ENCODE measurements around the gene SNRNP27. TPM values are rescaled to one million over a fixed set of nuclear protein-coding genes. Genes with fewer than 3 reads are reported as not detected.

The SNRNP27 gene
- total and polyA plus RNA-seq, 9 of the 15 experiments (the other 6 are each of a cell fraction or from before 2014, with no cell fraction given): 29.2 to 102 (median 65.7) TPM

- 0 out of 2 replicates have a peak overlapping the region, but pooled peaks have one; percentile 13 for H2AFZ ChIP-seq (ENCODE audit: low read depth, low read length)
- TF ChIP-seq BRF1 (IDR thresholded peaks at IDR 0.05; ENCODE audit: borderline replicate concordance, extremely low read depth, insufficient read length): no peak
- TF ChIP-seq SMARCA5 (IDR thresholded peaks at IDR 0.05): peak; percentile 72; the same call in 1 of the 2 replicates
- TF ChIP-seq MAZ (CRISPR knock-in tag; conservative IDR thresholded peaks at IDR 0.05 in 1 of 2, IDR thresholded peaks at IDR 0.05 in 1 of 2): no peak
- no peak for TF ChIP-seq USF2 (CRISPR knock-in tag; IDR thresholded peaks at IDR 0.05)
- peak; percentile 79 for TF ChIP-seq CEBPB (tag; IDR thresholded peaks at IDR 0.05)
- TF ChIP-seq ZNF316 (IDR thresholded peaks at IDR 0.05): peak; percentile 62
- no peak for TF ChIP-seq THRA (IDR thresholded peaks at IDR 0.05)
- peak; percentile 52 for TF ChIP-seq C11orf30 (IDR thresholded peaks at IDR 0.05; ENCODE audit: low read depth)
- TF ChIP-seq NFE2 (IDR thresholded peaks at IDR 0.05; ENCODE audit: low read depth): peak; percentile 56
- TF ChIP-seq ZBTB5 (IDR thresholded peaks at IDR 0.05): no peak
- peak; percentile 23; the same call in 1 of the 2 replicates for TF ChIP-seq SOX6 (IDR thresholded peaks at IDR 0.05)
- TF ChIP-seq CEBPG (CRISPR knock-in tag; IDR thresholded peaks at IDR 0.05): no peak
- TF ChIP-seq CEBPG (tag; conservative IDR thresholded peaks at IDR 0.05 in 1 of 2, IDR thresholded peaks at IDR 0.05 in 1 of 2): peak; percentile 66 to 74
- TF ChIP-seq TAF15 (IDR thresholded peaks at IDR 0.05; ENCODE audit: low read depth, low read length): no peak
- no peak for TF ChIP-seq ZNF431 (CRISPR knock-in tag; IDR thresholded peaks at IDR 0.05)
- no peak for TF ChIP-seq RFX7 (CRISPR knock-in tag; IDR thresholded peaks at IDR 0.05)
- TF ChIP-seq BCOR (IDR thresholded peaks at IDR 0.05): peak; percentile 41
- TF ChIP-seq ZNF384 (IDR thresholded peaks at IDR 0.05; ENCODE audit: low read depth, low read length): peak; percentile 37; the same call in 1 of the 2 replicates
- TF ChIP-seq OTX1 (CRISPR knock-in tag; IDR thresholded peaks at IDR 0.05): no peak
These were observed 47.3 kb upstream of the SNRNP27 start for GRCh38 chr2:69846182-69847067.

More at GRCh38 chr2:69846182-69847067, 47.3 kb upstream of the SNRNP27 start:
- FAIRE-seq (peak; percentile 73), DNase-seq (ENCODE audit: extremely low read depth in 1 of 4, low spot score in 3 of 4) (no peak), ATAC-seq (peak; percentile 39)
- no peaks in the 10 kb centered on the region for H3K79me2 ChIP-seq (ENCODE audit: control insufficient read depth, insufficient read depth, low read length)
- ChIA-PET CTCF (ENCODE audit: low intra/inter-chr PET ratio) (no interaction called here), POLR2A (interaction anchor here (0.5 to 2.2 kb wide), 6 partner anchors 10 to 356 kb away, joined by 3 to 7 read pairs (median 4); no protein-coding TSS in a partner anchor)
- no peaks in the 10 kb centered on the region for H3K9me1 ChIP-seq (ENCODE audit: control insufficient read depth, insufficient read depth, low read length)
- H3K27ac ChIP-seq (ENCODE audit: extremely low read depth, low read depth, low read length): peak overlapping the region; percentile 52; the same call in 1 of the 3 replicates
- BruUV-seq (replicated peaks): no TSS peak
- peaks cover 11 to 15% of the 10 kb centered on the region in 2 experiments; a peak in 4 of 5 replicates for H3K4me1 ChIP-seq (replicated peaks in 1 of 2; ENCODE audit: control insufficient read depth in 2 of 2, insufficient read depth in 2 of 2, low read length in 2 of 2)
- in situ Hi-C loops (cut with MboI) (no loop called here), intact Hi-C loops (cut with micrococcal nuclease) (no loop called here)
- 49% methylated on average over 9 of the region's 9 CpGs for WGBS (ENCODE audit: insufficient coverage, low coverage, missing lambda C conversion rate)
- H3K27me3 ChIP-seq (ENCODE audit: control insufficient read depth in 2 of 2, insufficient read depth in 2 of 2, low read length in 2 of 2): no peaks in the 10 kb centered on the region
- H4K20me1 ChIP-seq (replicated peaks; ENCODE audit: control insufficient read depth, insufficient read depth, low read length): no peaks in the 10 kb centered on the region
- H3K9me3 ChIP-seq (replicated peaks; ENCODE audit: control insufficient read depth, insufficient read depth, low read depth, low read length): no peaks in the 10 kb centered on the region
- no peak overlapping the region for H3K4me3 ChIP-seq
- no peak overlapping the region for H3K4me2 ChIP-seq (ENCODE audit: insufficient read depth, low read length)
- peaks cover 72% of the 10 kb centered on the region for H3K36me3 ChIP-seq (ENCODE audit: control insufficient read depth, insufficient read depth, low read length)
- H3K9ac ChIP-seq (ENCODE audit: insufficient read depth in 1 of 2, low read depth in 2 of 2, low read length in 2 of 2): no peak overlapping the region
